Measurements from ENCODE around the gene SUCLG2.
A peak's percentile ranks its signal among the peaks of the same experiment; 100 is the strongest.
"Not testable (repeated sequence)": the region's sequence is repeated elsewhere in the genome, so short reads cannot be mapped to it uniquely, and the experiment has no call there.

Gene SUCLG2

DNA sequence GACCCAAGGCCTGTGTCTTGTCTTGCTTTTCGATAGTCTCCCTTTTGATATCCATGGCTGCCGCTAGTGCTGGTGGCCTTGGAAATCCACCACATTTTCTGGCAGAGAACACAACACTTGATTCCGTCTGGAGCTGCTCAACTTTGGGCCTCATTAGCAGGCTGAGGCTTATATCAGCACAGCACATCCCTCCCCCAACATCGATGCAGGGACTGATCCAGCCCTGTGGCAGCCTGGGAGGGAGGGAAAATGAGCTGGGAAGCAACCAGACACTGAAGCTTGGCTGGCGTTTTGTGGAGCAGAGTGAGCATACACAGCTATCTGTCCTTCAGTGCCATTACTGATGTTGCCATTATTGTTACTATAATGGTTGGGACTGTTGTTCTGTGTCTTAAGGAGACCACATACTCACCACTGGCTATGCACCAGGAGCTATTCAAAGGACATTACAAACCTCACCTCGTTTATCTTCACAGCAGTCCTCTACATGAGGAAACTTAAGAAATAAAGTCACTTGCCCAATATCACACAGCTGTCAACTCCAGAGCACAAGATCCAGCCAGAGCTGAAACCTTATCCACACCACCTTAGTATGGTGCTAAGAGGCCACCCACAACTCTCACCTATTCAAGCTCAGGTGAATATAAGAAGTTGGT is 102.9 kb downstream of the SUCLG2 start:
- no peak for DNase-seq

DNA sequence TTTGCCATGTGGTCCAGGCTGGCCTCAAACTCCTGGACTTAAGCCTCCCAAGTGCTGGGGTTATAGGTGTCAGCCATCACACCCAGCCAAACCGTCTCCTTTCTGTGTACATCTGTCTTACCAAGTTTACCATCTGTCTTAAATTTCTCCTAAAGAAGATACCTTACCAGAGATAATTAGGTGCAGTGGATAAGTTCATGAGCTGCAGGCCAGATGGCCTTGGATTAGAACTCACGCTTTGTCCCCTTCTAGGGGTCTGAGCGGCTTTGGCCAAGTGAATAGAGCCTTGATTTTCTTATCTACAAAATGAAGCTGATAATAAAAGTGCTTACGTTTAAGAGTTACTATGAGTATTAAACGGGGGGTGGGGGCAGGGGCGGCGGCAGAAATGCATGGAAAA is 103.9 kb downstream of the SUCLG2 start:
- DNase-seq = no peak

DNA sequence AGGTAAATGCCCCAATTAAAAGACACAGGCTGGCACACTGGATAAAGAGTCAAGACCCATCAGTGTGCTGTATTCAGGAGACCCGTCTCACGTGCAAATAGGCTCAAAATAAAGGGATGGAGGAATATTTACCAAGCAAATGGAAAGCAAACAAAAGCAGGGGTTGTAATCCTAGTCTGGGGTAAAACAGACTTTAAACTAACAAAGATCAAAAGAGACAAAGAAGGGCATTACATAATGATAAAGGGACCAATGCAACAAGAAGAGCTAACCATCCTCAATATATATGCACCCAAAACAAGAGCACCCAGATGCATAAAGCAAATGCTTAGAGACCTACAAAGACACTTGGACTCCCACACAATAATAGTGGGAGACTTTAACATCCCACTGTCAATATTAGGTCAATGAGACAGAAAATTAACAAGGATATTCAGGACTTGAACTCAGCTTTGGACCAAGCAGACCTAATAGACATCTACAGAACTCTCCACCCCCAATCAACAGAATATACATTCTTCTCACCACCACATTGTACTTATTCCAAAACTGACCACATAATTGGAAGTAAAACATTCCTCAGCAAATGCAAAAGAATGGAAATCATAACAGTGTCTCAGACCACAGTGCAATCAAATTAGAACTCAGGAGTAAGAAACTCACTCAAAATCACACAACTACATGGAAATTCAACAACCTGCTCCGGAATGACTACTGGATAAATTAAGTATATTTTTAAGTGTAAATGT is 111.7 kb downstream of the SUCLG2 start:
- peak; percentile 49 for DNase-seq

DNA sequence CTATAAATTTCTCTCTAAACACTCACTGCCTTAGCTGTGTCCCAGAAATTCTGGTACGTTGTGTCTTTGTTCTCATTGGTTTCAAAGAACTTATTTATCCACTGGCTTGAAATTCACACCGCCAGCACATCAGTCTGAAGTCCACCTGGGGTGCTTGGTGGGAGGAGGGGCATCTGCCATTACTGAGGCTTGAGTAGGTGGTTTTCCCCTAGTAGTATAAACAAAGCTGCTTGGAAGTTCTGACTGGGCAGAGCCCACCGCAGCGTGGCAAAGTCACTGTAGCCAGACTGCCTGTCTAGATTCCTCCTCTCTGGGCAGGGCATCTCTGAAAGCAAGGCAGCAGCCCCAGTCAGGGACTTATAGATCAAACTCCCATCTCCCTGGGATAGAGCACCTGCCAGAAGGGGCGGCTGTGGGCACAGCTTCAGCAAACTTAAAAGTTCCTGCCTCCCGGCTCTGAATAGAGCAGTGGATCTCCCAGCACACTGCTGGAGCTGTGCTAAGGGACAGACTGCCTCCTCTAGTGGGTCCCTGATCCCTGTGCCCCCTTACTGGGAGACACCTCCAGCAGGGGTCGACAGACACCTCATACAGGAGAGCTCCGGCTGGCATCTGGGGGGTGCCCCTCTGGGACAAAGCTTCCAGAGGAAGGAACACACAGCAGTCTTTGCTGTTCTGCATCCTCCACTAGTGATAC is 114.1 kb downstream of the SUCLG2 start:
- no peak for DNase-seq

DNA sequence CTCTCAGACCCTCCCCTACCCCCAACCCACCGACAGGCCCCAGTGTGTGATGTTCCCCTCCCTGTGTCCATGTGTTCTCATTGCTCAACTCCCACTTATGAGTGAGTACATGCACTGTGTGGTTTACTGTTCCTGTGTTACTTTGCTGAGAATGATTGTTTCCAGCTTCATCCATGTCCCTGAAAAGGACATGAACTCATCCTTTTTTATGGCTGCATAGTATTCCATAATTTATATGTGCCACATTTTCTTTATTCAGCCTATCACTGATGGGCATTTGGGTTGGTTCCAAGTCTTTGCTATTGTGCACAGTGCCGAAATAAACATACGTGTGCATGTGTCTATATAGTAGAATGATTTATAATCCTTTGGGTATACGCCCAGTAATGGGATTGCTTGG is 117.2 kb downstream of the SUCLG2 start:
- DNase-seq = not testable (repeated sequence)

DNA sequence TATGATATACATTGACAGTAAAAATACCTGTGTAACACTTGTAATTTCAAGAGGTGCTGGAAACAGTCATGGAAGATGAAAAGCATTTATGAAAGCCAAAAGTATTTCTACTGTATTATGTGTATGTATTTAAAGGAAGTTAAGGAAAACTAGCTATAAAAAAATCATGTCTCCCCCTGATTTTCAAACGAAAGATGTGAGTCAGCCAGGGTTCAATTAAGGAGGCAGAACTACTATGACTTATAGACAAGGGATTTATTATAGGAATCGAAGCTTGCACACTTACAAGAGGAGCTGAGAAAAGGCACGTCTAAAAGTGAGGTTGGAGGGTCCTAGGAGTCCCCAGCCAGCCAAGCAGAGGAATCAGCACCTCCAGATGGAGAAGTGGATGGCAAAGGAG is 119.4 kb downstream of the SUCLG2 start:
- peak; percentile 41 for DNase-seq

DNA sequence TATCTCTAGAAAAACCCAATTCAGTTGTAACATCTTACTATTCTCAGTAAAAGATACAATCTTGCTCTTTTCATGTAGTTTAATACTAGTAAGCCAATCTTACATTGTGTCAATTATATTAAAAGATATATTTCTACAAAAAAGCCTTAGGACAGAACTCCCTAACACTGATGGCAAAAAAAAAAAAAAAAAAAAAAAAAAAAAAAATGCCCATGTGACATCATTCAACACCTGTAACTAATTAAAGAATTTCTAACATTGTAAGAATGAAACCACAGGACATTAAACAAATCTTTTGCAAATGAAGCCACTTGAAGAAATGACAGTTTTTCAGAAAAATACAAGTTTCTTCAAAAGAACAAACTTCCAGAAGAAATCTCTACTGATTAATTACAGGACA is 119.8 kb downstream of the SUCLG2 start:
- DNase-seq = peak; percentile 11

DNA sequence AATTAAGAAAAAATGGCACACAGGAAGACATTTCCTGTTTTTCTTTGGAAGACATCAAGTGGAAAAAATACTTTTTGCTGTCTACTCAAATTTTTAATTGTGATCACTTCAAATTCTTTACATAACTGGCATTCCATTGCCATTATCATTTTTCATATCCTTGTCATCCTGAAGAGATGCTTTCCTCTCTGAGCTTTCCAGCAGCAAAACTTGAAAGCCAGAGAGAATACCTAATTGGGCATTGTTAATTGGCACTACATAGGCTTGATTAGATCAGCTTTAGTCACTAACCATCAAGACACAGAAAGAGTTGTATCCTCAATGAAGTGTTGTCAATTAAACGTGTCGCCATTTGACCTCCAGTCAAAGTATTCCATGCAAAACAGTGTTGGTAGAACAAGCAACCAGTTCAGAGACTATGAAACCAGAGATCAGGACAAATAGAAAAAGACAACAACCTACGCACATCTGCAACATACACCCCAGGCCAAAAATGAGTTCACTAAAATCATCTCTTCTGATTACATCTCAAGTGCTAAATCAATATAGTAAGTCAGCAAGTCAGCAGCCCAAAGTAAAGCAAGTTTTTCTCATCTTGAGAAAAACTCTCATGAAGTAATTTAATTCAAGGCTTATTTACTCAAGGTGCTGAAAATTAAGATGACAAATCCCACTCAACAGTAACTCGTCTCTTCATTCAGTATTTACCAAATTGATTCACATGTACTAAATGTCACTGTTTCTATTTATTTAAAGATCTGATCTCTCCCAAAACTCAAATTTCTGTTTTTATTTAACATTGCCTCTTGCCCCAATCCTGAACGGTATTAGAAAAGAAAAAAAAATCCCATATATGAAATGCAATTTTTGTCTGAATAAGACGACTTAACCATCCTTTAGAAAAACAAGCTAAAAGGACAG is 123.0 kb downstream of the SUCLG2 start:
- DNase-seq = peak; percentile 59

DNA sequence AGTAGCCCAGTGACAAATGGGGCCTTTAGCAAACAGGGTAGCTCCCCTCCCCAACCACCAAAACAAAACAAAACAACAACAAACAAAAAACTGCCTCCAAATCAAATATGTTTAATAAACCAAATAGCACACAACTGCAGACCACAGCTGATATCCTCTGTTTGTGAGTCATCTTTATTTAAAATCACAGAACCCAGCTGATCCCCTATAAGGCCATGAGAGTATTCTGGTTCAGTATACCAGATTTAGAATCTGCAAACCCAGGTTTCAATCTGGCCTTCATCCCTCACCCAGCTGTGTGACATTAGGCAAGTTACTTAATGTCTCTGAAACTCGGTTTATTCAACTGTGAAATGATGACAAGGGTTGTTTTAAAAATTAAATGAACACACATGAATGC is 124.5 kb downstream of the SUCLG2 start:
- DNase-seq = peak; percentile 30

DNA sequence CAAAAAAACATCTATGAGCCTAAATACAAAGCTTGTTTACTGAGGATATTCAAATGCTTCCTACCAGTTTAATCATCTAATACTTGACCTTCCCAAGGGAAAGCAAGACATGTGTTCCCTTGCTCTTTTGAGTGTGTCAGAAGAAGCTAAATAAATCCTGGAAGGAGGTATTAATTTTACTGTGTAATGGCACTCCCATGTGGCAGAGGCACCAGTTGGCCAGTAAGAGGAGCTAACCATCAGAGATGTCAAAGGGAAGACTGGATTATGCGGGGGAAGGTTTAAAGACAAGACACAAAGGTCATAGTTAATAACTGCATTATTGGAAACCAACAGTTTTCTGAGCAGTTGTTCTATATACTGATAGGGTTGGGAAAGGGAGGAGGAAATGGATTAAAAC is 125.1 kb downstream of the SUCLG2 start:
- no peak for DNase-seq

DNA sequence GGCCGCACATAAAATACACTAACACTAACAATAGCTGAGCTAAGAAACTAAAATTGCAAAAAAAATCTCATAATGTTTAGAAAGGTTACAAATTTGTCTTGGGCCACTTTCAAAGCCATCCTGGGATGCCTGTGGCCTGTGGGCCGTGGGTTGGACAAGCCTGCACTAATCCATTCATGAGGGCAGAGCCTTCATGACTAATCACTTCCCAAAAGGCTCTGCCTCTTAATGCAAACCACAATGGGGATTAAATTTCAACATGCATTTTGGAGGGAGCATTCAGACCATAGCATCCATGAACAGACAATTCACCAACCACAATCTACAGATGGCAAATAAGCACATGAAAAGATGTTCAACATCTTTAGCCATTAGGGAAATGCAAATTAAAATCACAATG is 128.2 kb downstream of the SUCLG2 start:
- DNase-seq = peak; percentile 95

DNA sequence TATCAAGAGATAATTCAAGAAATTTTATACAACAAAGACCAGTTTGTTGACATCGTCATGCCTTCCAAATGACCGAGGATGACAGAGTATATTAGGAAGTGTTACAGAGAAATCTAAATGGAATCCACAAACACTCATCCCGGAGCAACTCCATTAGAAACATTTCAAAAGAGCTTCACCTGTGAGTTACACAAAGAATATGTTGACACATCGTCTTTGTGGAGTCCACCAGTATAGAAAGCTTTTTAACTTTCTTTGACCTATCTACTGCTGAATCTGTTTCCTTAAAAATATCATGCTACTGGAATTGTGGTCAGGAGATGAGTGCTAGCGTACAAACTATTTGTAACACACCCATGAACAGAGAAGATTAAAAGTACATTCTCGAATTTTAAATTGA is 130.4 kb downstream of the SUCLG2 start:
- DNase-seq = peak; percentile 67

DNA sequence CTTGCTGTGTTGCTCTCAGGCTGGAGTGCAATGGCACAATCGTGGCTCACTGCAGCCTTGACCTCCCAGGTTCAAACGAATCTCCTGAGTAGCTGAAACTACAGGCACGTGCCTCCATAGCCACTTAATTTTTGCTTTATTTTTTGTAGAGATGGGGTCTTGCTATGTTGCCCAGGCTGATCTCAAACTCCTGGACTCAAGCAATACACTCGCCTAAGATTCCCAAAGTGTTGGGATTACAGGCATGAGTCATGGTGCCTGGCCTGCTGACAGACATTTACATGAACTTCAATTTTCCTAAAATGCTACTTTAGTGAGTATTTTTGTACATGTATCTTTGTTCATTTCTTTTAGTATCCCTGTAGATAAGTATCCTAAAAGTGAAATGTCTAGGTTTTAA is 132.3 kb downstream of the SUCLG2 start:
- peak; percentile 26 for DNase-seq

DNA sequence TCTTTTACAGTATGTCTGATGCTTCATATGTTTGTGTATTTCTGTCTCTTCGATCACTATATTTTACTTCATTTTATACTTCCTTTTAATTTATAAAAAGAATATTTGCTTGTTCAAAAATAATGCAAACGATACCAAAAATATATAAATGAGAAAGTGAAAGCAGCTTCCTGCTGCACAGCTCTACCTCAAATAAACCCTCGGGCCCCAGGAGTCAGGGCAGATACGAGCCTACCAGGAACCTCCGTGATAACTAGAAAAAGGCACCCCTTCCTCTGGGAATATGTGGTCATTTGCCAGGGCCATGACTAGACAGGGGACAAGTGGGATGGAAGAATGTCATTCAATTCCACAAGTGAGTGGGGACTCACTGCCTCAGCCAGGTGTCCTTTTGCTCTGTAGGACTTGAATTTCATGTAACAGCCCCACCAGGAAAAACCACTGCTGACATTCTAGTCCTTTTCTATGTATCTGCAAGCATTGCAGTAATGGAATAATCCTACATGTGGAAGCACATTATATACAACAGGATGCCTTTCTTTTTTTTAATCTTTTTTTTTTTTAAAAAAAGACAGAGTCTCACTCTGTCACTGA is 133.3 kb downstream of the SUCLG2 start:
- DNase-seq = no peak

DNA sequence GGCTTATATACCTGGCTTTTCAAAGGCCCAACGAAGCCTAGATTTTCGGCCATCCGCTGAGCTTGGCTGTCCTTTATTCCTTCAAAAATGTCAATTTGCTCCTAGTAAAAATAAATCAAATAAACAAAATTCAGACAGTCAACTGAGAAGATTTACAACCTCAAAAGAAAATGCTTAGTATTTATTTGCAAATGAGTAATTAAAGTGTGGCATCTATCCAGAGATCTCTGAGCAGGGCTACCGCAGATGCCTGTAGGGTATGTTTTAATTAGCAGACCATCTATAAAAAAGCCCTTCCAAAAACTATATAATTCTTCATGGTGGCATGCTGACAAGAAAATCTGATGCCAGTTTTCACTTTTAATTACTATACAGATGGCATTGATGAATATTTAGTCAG is 136.2 kb downstream of the SUCLG2 start:
- no peak for DNase-seq

DNA sequence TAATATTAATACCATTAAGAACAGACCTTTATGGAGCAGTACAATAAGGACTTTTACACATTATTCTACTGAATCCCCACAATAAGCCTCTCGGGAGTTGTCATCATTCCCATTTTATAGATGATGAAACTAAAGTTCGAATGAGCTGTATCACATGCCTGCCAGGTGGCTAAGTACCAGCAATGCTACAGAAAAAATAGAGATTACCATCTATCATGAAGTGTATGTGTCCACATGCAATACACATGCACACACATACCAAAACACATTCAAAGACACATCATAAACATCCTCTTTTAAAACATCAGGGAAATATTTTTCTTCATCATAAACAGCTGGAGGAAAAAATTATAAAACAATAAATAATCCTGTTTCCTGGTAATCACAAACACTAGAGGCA is 136.6 kb downstream of the SUCLG2 start:
- no peak for DNase-seq

DNA sequence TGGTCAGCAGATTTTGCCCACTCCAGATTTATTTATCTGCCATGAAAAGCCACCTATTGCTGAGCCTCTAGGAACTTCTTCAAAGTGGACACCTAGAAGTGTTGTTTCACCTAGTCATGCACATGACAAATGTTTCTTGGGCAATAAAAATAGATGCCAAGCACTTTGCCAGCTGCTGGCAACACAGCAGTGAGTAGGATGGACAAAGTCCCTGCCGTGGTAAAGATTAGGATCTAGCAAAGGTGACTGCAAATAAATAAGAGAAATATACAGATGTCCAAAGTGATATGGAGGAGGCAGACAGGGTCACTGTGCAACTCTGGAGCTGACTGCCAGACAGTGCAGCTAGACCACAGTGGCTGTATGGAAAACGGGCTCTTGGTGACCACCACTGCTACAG is 137.9 kb downstream of the SUCLG2 start:
- DNase-seq = no peak

DNA sequence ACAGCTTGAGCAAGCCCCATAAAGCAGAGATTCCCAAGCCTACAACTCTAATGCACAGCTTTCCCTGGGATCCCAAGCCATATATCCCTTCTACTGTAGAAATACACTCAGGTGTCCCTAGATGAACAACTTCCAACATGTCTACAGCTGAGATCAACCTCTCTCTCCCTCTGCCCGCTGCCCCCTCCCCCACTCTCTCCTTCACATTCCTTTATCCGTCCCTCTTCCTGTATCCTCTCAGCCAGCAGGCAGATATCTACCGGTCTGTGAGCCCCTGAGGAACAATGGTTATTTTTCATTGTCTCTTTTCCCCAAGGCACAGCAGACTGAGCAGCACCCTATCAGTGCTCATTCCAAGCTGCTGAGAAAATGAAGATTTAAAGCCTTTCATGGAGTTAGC is 138.6 kb downstream of the SUCLG2 start:
- no peak for DNase-seq

DNA sequence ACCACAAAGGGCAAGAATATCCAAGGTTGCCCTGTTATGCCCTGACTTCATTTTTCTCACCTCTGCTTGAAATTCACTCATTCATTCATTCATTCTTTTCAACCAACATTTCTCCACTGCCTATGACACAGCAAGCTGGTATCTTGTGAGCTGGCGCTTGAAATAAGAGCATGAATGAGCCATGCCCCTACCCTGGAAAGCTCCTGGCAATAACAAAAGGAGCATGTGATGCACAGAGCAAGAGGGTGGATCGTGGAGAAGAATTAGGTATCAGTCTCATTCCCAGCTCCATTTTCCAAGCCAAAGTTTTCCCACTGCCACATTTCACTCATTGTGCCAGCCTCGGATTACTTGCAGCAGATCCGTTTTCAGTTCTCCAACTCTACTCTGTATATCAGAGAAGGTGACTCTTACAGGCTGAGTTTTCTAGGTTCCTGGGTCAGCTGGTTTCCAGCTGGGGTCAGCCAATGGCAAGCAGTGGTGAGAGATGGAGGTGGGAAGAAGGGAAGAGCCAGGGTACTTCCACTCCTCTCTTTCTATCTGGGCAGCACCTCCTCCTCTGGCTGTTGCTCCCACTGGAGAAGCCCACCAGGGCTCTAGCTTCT is 144.8 kb downstream of the SUCLG2 start:
- no peak for DNase-seq

DNA sequence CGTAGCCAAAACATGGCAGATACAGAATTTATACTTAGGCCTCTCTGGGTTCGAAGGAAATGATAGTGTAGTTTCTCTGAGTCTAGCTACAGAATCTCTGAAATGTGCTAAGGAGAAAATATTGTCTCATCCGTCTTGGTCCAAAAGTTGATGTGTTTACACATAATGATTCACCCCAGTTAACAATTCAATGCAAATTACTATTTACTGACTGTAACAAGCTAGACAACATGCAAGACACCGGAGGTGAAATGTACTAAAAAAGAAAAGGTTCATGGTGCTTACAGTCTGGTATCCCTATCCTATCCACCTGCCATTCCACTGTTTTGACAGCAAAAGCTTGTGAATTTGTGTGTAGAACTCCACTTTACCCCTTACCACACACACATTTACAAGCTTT is 146.8 kb downstream of the SUCLG2 start:
- no peak for DNase-seq

DNA sequence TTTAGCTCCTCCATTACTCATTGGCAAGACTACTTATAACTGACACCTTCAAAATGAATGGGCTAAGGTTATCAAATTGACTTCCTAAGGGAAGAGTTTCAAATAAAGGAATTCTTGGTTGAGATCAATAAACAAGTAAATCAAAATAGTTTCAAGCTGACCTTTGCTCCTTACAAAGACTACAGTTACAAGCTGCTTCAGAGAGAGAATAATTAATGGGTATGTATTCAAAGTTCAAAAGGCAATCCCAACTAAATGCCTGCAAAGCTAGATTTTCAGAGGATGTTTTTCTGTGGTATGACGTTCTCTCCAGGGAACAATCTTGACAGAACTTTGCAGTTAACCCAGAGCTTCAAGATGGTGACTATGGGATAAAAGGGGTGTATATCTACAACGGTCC is 153.7 kb downstream of the SUCLG2 start:
- DNase-seq = no peak

DNA sequence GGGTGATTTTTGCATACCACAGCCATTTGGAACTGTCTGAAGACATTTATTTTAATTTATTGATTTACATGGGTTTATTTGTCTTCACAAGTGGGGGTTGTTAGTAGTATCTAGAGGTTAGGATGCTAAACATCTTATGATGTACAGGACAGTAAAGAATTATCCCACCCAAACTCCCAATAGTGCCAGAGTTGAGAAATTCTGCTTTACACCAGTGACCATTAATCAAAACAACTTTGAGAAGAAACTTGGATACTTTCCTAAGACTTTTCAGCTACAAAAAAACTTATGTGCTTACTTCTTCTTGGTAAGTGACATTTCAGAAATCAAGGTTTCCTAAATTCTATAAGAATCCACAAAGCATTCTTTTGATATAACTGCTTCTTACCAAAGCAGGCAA is 156.7 kb downstream of the SUCLG2 start:
- DNase-seq = peak; percentile 22
